Stimulated activated CD8-positive, alpha-beta memory T cell treated with anti-CD3 and anti-CD28 coated beads, Interleukin-4, amount 100 ng/mL, for 24 hours (primary cell): ENCODE results near the gene CSTPP1.

ENCODE experiments used
- DNase-seq: peaks from one replicate; pipeline ENCODE4 v3.0.0-alpha.2; 2020; ENCODE audit warnings: low read depth

CSTPP1 gene

GRCh38 chr11:47136327-47136726, 199.8 kb downstream of the CSTPP1 start:
- DNase-seq: no peak

GRCh38 chr11:47136921-47137320, 200.4 kb downstream of the CSTPP1 start:
- no peak for DNase-seq

GRCh38 chr11:47137476-47137875, 200.9 kb downstream of the CSTPP1 start:
- no peak for DNase-seq

- DNase-seq: no peak
These were observed 203.3 kb downstream of the CSTPP1 start for GRCh38 chr11:47139878-47140277.

- no peak for DNase-seq
These were observed 206.8 kb downstream of the CSTPP1 start for GRCh38 chr11:47143322-47143721.

- DNase-seq: no peak
These were observed 208.0 kb downstream of the CSTPP1 start for GRCh38 chr11:47144541-47144940.

GRCh38 chr11:47147250-47147649, 210.7 kb downstream of the CSTPP1 start:
- DNase-seq: no peak

- DNase-seq: no peak
These were observed 211.1 kb downstream of the CSTPP1 start for GRCh38 chr11:47147681-47148080.

- DNase-seq: no peak
These were observed 211.7 kb downstream of the CSTPP1 start for GRCh38 chr11:47148270-47148669.

- DNase-seq: no peak
These were observed 212.5 kb downstream of the CSTPP1 start for GRCh38 chr11:47148903-47149531.

- no peak for DNase-seq
These were observed 213.2 kb downstream of the CSTPP1 start for GRCh38 chr11:47149782-47150181.

GRCh38 chr11:47152126-47152952, 215.8 kb downstream of the CSTPP1 start:
- DNase-seq: no peak

GRCh38 chr11:47152953-47153950, 216.7 kb downstream of the CSTPP1 start:
- no peak for DNase-seq

GRCh38 chr11:47154616-47155570, 218.3 kb downstream of the CSTPP1 start:
- no peak for DNase-seq

GRCh38 chr11:47155879-47156278, 219.3 kb downstream of the CSTPP1 start:
- DNase-seq: no peak

- DNase-seq: no peak
These were observed 219.8 kb downstream of the CSTPP1 start for GRCh38 chr11:47156333-47156732.

GRCh38 chr11:47156951-47157350, 220.4 kb downstream of the CSTPP1 start:
- no peak for DNase-seq

GRCh38 chr11:47157805-47158204, 221.2 kb downstream of the CSTPP1 start:
- DNase-seq: no peak

- no peak for DNase-seq
These were observed 221.7 kb downstream of the CSTPP1 start for GRCh38 chr11:47158242-47158641.

GRCh38 chr11:47160753-47161133, 224.2 kb downstream of the CSTPP1 start:
- no peak for DNase-seq

GRCh38 chr11:47161134-47161854, 224.7 kb downstream of the CSTPP1 start:
- DNase-seq: no peak
